Colonic mucosa (tissue), 4 donors: ENCODE measurements around the gene MAGI2. TPM values are rescaled to one million over a fixed set of nuclear protein-coding genes. Genes with fewer than 3 reads are reported as not detected.

Experiments
- DNase-seq: peaks from one replicate; pipeline ENCODE4 v3.0.0-alpha.2; 2020
- H3K27ac ChIP-seq: fragments of 200-600 bp; one replicate; pipeline ENCODE4 v1.8.0; 2021
- H3K27me3 ChIP-seq: fragments of 200-600 bp; one replicate; pipeline ENCODE4 v1.8.0; 2021
- H3K36me3 ChIP-seq: fragments of 200-600 bp; one replicate; pipeline ENCODE4 v1.8.0; 2021
- H3K4me1 ChIP-seq: fragments of 200-600 bp; one replicate; pipeline ENCODE4 v1.8.0; 2021; ENCODE audit warnings: mild to moderate bottlenecking
- H3K4me3 ChIP-seq: fragments of 200-600 bp; one replicate; pipeline ENCODE4 v1.8.0; 2021
- H3K9ac ChIP-seq, 2 donors: one replicate each; pipeline ENCODE4 v1.7.0; 2013; ENCODE audit warnings: control low read depth in 2 of 2, low read depth in 2 of 2, low read length in 2 of 2
- H3K9me3 ChIP-seq: fragments of 200-600 bp; one replicate; pipeline ENCODE4 v1.8.0; 2021
- CTCF ChIP-seq: fragments of 200-600 bp; IDR thresholded peaks from one replicate; pipeline ENCODE4 v1.8.0; 2022; ENCODE audit warnings: antibody characterized with exemption, mild to moderate bottlenecking
- intact Hi-C: fragments of 100-400 bp; cut with DNase I; formaldehyde crosslinking; loops from one replicate; pipeline ENCODE4 v1.14.1; 2022
- total RNA-seq, 2 donors: library from RNA; stranded (reverse); fragmentation: NEBNext Ultra II Directional in 1 of 2; extraction: Animal tissue kit (Norgen Biotek cat#: 25700) in 1 of 2; gene quantifications; one replicate each; pipeline ENCODE4 v1.2.1, GENCODE V29; 2021
- donor health status: healthy.
- donor health status: DM: no; HTN: no; CAD: no.
- donor health status: DM: no; HTN: no; CAD: no.

Gene MAGI2
- total RNA-seq, 2 donors from 2014 or later, result 1.1 to 2.4 TPM

GRCh38 chr7:78497728-78498427 is 955.6 kb downstream of the MAGI2 start:
- DNase-seq, result no peak

GRCh38 chr7:78496096-78496630 is 957.3 kb downstream of the MAGI2 start:
- intact Hi-C loops, result no loop called here
- no peak overlapping the region for H3K9ac ChIP-seq

More at GRCh38 chr7:78497728-78498427, 955.6 kb downstream of the MAGI2 start:
- no peaks in the 10 kb centered on the region for H3K36me3 ChIP-seq
- H3K27ac ChIP-seq, result no peak overlapping the region
- H3K9ac ChIP-seq, result no peak overlapping the region
- H3K4me3 ChIP-seq, result no peak overlapping the region
- intact Hi-C loops, result no loop called here
- no peaks in the 10 kb centered on the region for H3K9me3 ChIP-seq
- no peaks in the 10 kb centered on the region for H3K4me1 ChIP-seq
- H3K27me3 ChIP-seq, result no peaks in the 10 kb centered on the region
- TF ChIP-seq CTCF, result no peak

GRCh38 chr7:78493401-78493800 is 960.1 kb downstream of the MAGI2 start:
- no peak overlapping the region for H3K27ac ChIP-seq
- intact Hi-C loops, result no loop called here
- DNase-seq, result no peak
- H3K4me1 ChIP-seq, result no peaks in the 10 kb centered on the region
- H3K36me3 ChIP-seq, result no peaks in the 10 kb centered on the region
- H3K27me3 ChIP-seq, result no peaks in the 10 kb centered on the region
- H3K4me3 ChIP-seq, result no peak overlapping the region
- no peak overlapping the region for H3K9ac ChIP-seq
- TF ChIP-seq CTCF, result no peak
- H3K9me3 ChIP-seq, result no peaks in the 10 kb centered on the region

More at GRCh38 chr7:78496096-78496630, 957.3 kb downstream of the MAGI2 start:
- Histone ChIP-seq H3K9me3 (no peaks in the 10 kb centered on the region), H3K27ac (no peak overlapping the region), H3K27me3 (no peaks in the 10 kb centered on the region), H3K4me3 (no peak overlapping the region), H3K36me3 (no peaks in the 10 kb centered on the region), H3K4me1 (no peaks in the 10 kb centered on the region)
- DNase-seq, result no peak
- TF ChIP-seq CTCF, result no peak

- H3K27me3 ChIP-seq, result no peaks in the 10 kb centered on the region
- H3K4me1 ChIP-seq, result no peaks in the 10 kb centered on the region
- TF ChIP-seq CTCF, result no peak
- no peaks in the 10 kb centered on the region for H3K9me3 ChIP-seq
- intact Hi-C loops, result no loop called here
- no peak overlapping the region for H3K9ac ChIP-seq
- no peaks in the 10 kb centered on the region for H3K36me3 ChIP-seq
- DNase-seq, result no peak
- H3K4me3 ChIP-seq, result no peak overlapping the region
- no peak overlapping the region for H3K27ac ChIP-seq
Measured at GRCh38 chr7:78492146-78492545, 961.3 kb downstream of the MAGI2 start.

GRCh38 chr7:78490524-78490923 is 962.9 kb downstream of the MAGI2 start:
- H3K36me3 ChIP-seq, result no peaks in the 10 kb centered on the region
- no peak overlapping the region for H3K4me3 ChIP-seq
- no peak for DNase-seq
- H3K9me3 ChIP-seq, result no peaks in the 10 kb centered on the region
- H3K27ac ChIP-seq, result no peak overlapping the region
- no peak overlapping the region for H3K9ac ChIP-seq
- intact Hi-C loops, result no loop called here
- no peak for TF ChIP-seq CTCF
- H3K4me1 ChIP-seq, result no peaks in the 10 kb centered on the region
- no peaks in the 10 kb centered on the region for H3K27me3 ChIP-seq
